NCI-H446 (cell line): ENCODE results near the gene POLR2H.
A peak's percentile ranks its signal among the peaks of the same experiment; 100 is the strongest.

Source experiments
- DNase-seq, 2 experiments: peaks; one replicate each; lab custom pipeline; 2025; lab: John Stamatoyannopoulos, UW

The POLR2H gene

DNA sequence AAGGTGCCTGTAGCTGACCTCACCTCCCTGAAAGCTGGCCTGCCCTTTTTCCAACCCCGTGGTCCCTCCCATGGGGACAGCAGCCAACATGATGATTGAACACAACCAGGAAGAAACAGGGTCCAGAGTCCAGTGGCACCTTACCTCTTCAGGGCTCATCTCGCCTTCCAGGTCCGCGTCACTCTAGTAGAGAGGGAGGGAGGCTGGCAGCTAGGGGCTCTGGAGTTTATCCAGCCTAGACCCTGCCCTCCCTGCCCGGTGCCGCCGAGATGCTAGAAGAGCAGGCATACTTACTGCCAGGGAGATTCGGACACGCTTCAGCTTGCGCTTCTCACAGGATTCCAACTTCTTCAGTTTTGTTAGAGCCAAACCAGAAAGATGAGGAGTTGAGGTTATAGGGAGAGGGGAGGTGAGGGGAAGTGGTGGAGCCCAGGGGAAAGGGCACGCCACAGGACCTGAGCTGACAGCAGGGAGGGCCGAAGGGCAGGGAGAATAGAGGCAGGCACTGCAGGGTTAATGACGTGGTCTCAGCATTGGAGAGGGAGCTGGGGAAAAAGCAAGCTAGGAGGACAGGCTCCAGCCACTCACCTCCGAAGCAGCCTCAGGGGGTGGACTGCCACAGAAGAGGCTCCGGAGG, 9.2 kb upstream of the POLR2H start:
- DNase-seq: no peak

DNA sequence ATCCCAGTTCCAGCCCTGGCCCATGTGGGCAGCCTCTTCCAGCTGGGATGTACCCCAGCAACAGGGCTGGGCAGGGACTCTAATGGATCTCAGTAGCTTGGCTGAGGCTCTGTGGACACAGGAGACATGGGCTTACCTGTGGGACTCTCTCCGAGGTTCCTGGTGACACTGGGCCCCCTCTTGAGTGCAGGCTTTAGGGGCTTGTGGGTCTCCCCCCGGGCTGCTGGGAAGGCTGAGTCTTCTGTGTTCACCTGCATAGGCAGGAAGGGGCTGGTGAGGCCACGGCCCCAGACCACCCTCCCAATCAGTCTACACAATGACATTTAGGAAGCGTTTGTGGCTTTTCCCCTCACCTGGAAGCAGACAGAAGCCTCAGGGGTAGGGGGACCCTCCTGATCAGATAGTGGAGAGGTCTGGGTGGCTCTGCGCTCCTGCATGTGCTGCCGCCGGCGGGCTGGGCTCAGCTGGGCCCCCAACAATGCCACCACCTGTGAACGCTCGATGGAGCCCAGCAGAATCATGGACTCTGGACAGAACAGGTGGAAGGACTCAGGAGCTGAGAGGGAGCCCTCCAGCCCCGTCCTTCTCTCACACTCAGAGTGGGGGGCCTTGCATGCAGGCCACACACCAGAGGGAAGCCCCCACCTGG, 8.5 kb upstream of the POLR2H start:
- DNase-seq: no peak

DNA sequence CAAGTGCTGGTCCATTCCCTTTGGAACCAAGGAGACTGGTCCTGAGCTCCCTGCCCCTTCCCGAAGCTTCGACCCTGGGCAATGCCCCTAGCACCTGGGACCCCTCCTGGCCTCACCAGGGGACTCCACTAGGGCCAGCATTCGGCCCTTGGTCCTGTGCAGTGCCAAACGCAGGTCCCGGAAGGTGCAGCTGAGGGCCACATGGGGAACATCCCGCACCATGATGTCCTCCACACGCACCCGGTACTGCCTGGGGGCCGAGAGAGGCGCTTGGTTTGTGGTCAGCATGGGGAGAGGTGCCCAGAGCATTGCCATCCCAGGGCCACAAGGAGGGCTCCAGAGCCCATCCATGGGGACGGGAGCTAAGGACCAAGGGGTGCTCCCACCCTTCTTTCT, 8.0 kb upstream of the POLR2H start:
- DNase-seq: no peak

DNA sequence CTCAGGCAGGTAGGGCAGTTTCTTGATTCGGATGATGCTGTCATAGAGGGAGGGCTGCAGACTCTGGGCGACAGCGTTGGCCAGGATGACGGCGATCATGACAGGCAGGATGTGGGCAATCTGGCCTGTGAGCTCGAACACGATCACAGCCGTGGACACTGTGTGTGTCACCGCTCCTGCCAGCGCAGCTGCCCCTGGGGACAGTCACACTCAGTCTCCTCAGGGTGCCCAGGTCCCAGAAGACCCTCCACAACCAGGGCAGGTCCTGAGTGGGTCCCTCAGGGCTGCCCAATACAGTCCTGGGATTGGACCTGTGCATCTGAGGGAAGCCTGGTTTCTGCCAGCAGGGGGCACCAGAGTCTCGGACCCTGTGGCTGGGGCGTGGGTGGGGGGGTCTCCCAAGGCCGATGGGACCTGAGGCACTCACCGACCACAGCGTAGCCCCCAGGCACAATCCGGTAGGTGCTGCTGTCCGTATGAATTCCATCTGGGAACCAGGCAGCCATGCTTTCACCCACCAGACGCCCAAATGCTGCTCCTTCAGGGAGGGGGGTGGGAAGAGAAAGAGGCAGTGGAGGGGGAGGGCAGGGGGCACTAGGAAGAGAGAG, 7.3 kb upstream of the POLR2H start:
- DNase-seq: peak in 1 of 2 experiments; percentile 23

DNA sequence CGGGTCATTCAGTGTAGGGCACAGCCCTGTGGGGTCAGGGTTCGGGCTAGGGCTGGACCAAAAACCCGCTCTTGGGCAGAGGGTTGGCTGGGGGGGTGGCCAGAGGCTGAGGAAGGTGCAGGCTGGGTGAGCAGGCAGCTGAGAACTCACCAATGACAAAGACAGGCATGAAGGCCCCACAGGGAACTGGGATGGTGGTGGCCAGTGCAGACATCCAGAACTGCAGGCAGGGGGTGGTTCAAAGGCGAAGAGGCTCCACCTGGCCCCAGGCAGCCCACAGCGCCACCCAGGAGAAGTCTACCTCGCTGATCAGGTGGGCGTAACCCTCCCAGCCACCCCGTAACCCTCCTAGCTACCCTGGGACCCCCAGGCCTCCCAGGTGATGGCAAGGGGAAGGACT, 6.8 kb upstream of the POLR2H start:
- DNase-seq: no peak

DNA sequence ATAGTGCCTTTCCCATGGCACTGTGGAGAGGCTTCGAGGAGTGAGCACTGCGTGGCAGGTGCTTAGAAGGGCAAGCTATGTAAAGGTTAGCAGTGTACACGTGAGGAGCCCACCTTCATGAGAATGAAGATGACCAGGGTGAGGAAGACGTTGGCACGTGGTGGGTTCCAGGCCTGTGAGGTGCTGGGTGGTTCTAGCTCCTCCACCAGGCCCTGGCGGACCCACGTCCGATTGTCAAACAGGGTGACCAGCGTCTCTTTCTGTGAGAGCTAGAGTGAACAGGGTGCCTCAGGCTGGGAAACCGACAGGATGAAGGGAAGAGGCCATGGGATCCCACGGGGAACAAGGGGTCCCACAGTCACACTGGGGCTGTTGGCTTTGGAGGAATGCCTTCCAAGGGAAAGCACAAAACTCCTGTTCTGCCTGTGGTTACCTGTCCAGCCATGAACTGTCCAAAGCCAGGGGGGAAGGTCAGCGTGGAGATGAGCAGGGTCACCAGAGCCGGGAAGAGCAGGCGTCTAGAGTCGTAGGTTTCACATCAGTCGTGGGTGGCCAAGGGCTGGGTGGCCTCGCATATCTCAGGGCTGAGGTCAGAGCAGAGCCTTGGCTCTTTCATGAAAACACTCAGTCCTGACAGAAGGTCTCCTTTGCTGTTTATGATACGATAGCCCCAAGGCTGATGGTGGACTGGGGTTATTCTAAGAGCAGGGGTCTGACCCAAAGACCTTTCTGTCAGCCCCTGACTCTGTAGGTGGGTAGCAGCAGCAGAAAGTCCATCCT, 6.1 kb upstream of the POLR2H start:
- no peak for DNase-seq

DNA sequence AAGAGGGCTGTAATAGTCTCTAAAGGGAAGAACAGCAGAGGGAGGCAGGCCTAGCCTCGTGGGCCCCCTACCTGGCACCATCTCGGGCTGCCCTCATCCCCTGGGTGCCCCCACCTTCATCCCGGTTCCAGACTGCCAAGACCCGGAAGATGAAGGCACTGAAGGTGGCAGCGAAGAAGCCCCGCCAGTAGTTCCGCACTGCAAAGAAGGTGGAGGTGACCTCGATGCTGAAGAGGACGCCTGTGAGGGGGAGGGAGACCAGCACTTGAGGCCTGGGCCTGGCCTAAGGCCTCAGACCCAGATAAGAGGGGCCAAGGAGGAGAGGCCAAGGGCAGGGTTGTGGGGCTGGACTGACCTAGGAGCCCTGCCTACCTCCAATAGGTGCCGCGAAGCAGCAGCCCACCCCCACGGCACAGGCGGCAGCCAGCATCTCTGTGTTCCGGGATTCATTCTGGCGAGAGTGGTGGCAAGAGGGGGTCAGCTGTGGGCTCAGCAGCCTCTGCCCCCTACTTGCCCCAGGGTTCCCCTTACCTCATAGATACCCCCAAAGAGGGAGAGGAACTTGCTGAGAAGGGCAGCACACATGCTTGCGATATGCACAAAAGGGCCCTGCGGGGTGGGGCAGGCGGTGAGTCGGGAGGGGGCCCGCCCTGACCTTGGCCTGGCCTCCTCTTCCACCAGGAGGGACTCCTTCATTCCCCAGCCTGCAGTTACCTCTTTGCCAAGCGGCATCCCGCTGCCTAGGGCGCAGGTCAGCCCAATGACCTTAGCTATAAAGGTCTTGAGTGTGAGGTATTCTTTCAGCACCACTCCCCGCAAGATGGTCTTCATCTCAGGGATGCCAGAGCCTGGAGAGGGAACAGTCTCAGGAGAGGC, 4.0 kb upstream of the POLR2H start:
- no peak for DNase-seq

DNA sequence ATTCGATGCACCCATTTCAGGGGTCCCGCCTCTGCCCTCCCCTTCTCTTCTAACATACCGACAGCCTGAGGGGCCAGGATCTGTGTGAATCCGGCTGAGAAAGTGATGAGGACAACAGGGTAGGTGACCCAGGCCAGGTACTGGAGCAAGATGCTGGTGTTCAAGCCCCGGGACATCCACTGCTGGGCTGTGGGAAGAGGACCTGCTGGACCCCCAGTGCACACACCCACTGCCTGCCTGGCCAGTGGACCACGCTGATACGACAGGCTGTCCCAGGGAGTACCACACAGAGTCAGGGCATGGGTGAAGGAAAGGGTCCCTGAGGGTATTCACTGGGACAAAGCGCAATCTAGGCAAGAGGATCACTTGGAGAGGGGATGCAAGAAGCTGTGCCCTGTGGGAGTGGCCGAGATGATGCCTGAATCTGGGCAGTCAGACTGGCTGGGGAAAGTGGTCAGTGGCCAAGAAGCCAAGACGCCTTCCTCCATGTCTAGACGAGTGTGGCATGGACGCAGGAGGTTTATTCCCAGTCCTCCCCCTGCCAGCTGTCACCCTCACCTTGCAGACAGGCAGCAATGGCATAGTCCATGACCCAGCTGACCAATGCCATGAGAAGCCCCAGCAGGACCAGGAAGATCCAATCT, 3.3 kb upstream of the POLR2H start:
- no peak for DNase-seq

DNA sequence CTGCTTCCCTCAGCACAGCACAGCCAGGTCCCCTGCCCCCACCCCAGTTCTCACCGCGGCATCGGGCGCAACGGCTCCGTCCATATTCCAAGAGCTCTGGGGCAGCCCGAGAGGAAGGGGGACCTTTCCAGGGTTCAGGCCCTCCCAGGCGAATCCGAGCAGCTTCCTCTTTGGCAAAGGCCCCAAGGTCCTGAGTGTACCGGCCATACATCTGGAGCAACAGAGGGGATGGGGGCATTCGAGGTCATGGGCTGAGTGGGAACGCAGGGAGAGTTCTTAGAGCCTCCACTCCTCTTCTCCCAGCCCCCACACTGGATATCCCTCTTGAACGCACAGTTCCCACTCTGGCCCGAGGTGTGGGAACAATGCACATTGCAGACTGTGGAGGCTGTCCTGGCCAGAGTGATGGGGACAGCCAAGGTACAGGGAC, 2.6 kb upstream of the POLR2H start:
- DNase-seq: no peak

DNA sequence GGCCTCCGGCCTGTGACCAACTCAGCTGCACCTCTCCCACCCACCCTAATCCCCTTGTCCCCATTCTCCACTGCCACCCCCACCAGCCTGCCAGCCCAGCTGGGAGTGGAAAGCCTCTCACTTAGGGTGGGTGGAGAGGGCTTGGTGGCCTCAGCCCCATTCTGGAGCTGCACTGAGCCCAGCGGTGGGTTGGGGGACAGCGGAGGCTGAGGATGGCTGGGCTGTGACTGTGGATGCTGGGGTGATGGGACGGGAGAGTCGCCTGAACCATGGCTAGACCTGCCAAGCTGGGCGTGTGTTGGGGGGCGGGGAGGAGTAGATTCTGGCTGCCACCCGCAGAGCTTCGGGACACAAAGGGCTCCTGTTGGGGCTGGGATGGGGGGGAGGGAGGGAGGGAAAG, 1.9 kb upstream of the POLR2H start:
- DNase-seq: no peak

DNA sequence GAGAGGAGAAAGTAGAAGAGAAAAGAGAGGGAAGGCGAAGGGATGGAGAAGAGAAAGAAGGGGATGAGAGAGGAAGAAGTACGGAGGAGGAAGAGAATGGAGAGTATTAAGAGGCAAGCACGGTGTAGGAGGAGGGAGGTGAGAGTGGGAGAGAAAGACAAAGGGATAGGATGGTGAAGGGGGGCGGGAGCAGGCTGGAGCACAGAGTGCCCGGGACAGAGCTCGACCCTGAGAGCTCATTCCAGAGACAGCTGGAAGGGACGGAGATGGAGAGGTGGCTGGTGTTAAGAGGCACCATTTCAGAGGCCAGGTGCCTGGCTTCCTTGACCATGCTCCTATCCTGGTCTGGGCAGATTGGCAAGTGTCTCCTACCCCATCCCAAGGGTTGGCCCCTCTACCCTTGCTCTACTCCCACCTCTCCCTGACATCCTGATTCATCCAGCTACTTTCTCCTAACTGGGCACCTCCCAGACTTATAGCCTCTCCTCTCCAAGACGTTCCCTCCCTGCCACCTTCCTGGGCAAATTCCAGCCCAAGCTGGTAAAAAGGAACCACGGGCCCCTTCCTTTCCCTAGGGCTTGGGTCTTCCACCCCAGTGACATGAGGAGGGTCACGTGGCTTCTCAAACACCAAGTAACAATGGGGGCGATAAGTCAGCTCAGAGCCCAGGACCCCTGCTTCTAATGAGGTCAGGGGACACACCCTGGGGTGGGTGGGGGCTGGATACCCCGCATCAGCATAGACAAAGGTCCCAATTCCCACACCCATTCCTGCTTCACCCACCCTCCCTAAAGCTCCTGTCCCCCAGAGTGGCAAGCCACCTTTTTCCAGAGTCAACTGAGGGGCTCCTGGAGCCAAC, 1.2 kb upstream of the POLR2H start:
- DNase-seq: no peak

DNA sequence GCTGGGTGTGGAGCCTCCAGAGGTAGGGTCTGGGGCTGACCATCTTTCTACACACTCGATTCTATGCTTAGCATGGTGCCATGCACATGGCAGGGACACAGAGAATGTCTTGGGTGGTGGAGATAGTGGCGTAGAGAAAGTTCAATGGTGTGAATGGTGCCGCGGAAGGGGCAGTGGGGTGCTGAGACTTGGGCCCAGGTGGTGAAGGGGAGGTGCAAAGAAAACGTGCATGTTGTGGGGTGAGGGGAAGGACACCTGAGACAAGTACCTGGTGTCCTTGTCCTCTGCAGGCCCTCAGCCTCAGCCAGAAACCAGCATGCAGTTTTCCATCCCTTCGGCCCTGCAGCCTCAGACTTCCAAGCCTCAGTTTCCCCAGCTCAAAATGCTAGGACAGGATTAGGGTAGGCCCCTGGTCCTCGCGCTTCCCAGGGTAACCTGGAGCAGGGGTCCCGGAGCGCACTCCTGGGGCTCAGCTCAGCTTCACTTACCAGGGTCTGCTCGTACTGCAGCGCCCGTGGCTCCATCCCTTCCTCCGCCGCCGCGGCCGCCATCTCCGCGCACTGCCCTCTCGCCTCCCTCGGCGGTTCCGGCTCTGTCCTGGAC, 480 bp upstream of the POLR2H start:
- no peak for DNase-seq

DNA sequence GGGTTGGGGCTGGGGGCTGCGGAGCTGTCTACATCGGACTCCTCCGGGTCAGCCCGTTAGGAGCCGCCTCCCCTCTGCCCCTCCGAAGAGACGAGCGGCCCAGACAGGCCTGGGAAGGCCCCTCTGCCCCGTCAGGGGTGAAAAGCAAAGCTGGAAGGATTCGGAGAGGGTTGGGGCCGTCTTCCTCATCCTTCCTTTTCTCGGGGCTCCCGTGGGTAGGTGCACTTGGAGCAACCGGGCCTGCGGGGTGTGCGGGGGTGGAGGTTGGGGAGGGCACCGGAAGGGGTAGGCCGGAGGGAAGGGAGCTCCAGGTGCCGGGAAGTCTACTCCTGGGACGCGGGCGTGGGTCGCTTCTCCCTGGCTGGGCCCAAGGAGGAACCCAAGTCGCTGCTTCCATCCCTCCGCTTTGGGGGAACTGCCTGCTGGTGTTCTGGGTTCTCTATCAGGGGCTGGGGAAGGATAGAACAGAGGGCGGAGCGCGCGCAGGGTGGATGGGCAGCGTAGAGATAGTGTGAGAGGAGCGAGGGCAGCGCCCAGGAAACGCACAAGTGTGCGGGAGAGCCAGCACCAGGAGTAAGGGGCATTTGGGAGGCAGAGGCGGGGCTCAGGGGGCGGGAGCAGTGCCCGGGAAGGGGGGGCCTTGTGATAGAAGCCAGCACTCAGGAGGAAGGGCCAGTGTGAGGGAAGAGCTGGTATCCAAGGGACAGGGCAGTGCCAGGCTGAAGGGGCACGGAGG, 590 bp downstream of the POLR2H start:
- DNase-seq: peak; percentile 54 to 79

DNA sequence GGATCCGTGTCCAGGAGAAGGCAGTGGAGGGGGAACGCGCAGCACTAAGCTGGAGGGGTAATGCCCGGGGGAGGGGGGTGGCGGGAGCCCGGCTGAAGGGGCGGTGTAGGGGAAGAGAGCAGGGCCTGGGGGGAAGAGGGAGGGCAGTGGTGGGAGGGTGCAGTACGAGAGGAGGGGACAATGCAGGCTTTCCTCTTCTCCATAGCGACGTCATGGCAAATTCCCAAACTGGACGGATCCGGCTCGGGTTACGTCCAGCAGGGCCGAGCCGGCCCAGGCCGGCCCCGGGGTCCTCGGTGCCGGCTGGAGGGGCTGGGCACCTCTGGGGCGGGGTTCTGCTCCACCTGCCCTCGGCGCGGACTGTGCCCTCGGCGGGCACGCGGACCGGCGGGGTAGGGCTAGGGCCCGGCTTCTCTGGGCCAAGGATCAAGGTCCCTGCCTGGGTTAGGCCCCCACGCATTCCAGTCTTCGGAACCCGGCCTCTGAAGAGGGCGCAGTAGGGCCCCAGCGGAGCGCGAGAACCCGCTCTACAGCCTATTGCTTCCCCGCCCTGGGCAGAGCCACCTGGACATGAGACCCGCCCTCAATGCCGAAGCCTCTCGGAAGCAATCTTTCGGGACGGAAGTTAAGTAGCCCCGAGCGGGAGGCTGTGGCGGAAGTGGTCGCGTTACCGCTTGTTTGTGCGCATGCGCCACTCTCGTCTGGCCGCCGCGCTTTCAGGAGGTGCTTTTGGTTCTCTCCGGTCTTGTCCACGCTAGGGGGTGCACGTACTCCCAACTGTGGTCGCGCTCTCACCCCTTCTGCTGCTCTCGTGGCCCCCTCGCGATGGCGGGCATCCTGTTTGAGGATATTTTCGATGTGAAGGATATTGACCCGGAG, 1.4 kb downstream of the POLR2H start:
- DNase-seq: peak; percentile 97 to 99

DNA sequence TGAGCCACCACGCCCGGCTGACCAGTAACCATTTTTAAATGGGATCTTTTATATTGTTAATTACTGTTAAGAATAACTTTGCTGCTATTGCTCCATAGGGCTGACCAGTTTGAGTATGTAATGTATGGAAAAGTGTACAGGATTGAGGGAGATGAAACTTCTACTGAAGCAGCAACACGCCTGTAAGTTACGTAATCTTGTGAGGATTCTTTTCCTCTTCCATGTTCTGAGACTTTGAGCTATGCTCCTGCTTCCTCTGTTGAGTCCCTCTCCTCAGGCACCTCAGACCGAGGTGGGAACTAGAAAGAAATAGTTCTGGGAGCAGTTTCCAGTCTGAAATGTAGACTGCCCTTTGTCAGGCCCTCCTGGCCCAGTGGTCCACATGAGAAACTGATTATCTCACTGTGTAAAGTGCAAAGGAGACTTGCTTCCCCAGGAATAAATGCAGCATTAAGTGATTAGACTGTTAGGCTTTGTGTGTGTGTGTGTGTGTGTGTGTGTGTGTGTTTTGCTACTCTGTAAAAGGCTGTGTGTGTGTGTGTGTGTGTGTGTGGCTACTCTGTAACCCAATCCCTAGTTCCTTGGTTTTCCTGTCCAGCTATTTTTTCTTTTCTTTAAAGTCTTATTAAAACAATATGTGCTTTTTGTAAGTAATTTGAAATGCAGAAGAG, 5.2 kb downstream of the POLR2H start:
- no peak for DNase-seq

DNA sequence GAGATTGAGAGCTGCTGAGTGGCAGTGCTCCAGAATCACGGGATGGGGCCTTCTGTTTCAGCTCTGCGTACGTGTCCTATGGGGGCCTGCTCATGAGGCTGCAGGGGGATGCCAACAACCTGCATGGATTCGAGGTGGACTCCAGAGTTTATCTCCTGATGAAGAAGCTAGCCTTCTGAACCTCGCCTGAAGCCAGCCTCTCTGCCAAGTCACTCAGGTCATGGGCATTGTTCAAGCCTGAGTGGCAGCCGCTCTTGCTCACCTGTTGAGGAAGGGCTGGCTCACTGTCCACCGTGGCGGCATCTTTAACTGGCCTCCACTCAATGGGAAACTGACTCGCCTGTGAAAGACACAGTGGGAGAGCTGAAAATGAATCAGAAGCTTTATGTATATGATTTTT, 6.6 kb downstream of the POLR2H start:
- no peak for DNase-seq

DNA sequence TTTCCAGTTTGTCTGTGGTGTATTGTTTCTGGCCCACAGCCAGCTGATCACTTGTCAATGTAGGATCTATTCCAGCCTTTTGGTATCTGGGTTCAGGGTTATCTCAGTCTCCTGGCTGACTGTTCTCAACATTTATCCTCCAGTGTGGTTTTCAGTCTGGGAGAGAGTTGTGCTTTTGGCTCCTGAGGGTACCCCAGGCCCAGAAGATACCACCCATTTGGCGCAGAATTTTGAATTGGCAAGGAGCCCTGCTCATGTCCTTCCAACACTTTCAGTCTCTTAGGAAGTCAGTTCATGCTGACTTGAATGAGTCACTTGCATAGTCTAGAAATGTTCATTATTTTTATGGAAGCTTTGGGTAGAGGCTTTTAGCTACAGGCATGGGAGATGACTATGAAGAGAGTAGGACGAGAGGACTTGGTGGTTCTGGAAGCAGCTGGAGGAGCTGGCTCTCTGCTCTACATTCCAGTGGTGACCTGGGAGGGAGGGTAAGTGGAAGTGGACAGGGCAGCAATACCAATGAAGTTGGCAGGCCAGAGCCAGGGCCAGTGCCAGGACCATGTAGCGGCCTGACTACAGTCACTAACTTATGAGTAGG, 7.2 kb downstream of the POLR2H start:
- DNase-seq: peak in 1 of 2 experiments; percentile 74
